Progenitor cell of endocrine pancreas (in vitro differentiated cells): ENCODE measurements around the gene DOCK8. TPM values are rescaled to one million over a fixed set of nuclear protein-coding genes. Genes with fewer than 3 reads are reported as not detected.

Source experiments
- DNase-seq: peaks from one replicate; pipeline ENCODE4 v3.0.0; 2021; ENCODE audit warnings: low spot score; ENCODE audit not compliant: unreplicated experiment
- H3K27ac Mint-ChIP-seq: 2 replicates; pipeline ENCODE4 v1.8.0; 2021; ENCODE audit warnings: mild to moderate bottlenecking, moderate library complexity, mixed read lengths
- H3K27me3 Mint-ChIP-seq: 2 replicates; pipeline ENCODE4 v1.8.0; 2021; ENCODE audit warnings: mixed read lengths
- H3K36me3 Mint-ChIP-seq: 2 replicates; pipeline ENCODE4 v1.8.0; 2022; ENCODE audit warnings: mixed read lengths; ENCODE audit not compliant: insufficient read depth
- H3K4me1 Mint-ChIP-seq: 2 replicates; pipeline ENCODE4 v1.8.0; 2021; ENCODE audit warnings: low read depth, mixed read lengths
- H3K4me3 Mint-ChIP-seq: 2 replicates; pipeline ENCODE4 v1.8.0; 2021; ENCODE audit warnings: low read depth, mild to moderate bottlenecking, moderate library complexity, mixed read lengths
- H3K9me3 Mint-ChIP-seq: 2 replicates; pipeline ENCODE4 v1.8.0; 2021; ENCODE audit warnings: low read depth, mixed read lengths
- total RNA-seq: library from RNA; stranded (reverse); gene quantifications from 2 replicates; pipeline ENCODE4 v1.2.1, GENCODE V29; 2021
- TF ChIP-seq, protein P1 (sequence below): fragments of 200-600 bp; sonication (generic); IDR thresholded peaks from one replicate; pipeline ENCODE4 v1.5.0; 2021; ENCODE audit warnings: antibody characterized with exemption, mild to moderate bottlenecking; ENCODE audit not compliant: unreplicated experiment

DOCK8 gene
- total RNA-seq, 1 donor from 2014 or later = 8.3 TPM

DNA sequence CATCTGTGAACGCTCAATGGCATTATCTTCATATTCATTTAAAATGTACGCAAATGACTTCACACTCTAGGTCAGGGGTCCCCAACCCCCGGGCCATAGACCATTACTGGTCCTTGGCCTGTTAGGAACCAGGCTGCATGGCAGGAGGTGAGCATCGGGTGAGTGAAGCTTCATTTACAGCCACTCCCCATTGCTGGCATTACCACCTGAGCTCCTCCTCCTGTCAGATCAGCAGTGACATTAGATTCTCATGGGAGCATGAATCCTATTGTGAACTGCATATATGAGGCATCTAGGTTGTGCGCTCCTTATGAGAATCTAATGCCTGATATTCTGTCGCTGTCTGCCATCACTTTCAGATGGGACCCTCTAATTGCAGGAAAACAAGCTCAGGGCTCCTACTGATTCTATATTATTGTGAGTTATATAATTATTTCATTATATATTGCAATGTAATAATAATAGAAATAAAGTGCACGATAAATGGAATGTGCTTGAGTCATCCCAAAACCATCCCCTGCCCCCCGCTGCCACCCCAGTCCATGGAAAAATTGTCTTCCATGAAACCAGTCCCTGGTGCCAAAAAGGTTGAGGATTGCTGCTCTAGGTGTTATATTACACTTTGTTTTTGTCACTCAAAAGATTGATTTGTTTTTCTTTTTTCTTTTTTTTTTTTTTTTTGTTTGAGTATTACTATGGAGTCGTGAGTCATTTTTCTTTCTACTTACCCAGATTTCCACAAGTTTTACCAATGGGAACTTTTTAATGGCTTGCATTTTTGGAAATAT, 127.2 kb downstream of the DOCK8 start:
- no peak overlapping the region for H3K4me3 Mint-ChIP-seq
- H3K9me3 Mint-ChIP-seq = no peaks in the 10 kb centered on the region
- TF ChIP-seq, protein P1, sequence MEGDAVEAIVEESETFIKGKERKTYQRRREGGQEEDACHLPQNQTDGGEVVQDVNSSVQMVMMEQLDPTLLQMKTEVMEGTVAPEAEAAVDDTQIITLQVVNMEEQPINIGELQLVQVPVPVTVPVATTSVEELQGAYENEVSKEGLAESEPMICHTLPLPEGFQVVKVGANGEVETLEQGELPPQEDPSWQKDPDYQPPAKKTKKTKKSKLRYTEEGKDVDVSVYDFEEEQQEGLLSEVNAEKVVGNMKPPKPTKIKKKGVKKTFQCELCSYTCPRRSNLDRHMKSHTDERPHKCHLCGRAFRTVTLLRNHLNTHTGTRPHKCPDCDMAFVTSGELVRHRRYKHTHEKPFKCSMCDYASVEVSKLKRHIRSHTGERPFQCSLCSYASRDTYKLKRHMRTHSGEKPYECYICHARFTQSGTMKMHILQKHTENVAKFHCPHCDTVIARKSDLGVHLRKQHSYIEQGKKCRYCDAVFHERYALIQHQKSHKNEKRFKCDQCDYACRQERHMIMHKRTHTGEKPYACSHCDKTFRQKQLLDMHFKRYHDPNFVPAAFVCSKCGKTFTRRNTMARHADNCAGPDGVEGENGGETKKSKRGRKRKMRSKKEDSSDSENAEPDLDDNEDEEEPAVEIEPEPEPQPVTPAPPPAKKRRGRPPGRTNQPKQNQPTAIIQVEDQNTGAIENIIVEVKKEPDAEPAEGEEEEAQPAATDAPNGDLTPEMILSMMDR = no peak

DNA sequence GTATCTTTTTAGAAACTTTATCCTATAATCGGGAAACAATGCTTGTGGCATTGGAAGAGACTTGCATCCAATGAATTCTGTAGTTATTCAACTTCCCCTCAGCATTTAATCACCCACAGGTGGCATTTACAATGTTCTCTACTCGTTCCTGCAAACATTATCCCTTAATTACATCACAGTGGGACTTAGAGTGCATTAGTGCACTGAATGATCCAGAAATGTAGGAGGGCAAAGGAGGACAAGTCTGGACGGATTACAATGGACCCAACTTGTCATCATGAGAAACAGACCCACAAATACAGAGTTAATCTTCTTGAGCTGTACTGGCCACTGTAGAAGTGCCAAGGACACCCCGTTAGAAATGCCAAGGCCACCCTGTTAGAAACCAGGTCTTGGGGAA, 129.1 kb downstream of the DOCK8 start:
- Mint-ChIP-seq H3K9me3 (no peaks in the 10 kb centered on the region), H3K27ac (no peak overlapping the region), H3K36me3 (no peaks in the 10 kb centered on the region), H3K27me3 (peaks cover 7% of the 10 kb centered on the region), H3K4me1 (peaks cover 15% of the 10 kb centered on the region), H3K4me3 (no peak overlapping the region)
- DNase-seq = no peak
- TF ChIP-seq, protein P1 = no peak

More for the DNA sequence above, 127.2 kb downstream of the DOCK8 start:
- peaks cover 5% of the 10 kb centered on the region for H3K27me3 Mint-ChIP-seq
- no peaks in the 10 kb centered on the region for H3K36me3 Mint-ChIP-seq
- DNase-seq = no peak
- H3K27ac Mint-ChIP-seq = no peak overlapping the region
- H3K4me1 Mint-ChIP-seq = peaks cover 28% of the 10 kb centered on the region

DNA sequence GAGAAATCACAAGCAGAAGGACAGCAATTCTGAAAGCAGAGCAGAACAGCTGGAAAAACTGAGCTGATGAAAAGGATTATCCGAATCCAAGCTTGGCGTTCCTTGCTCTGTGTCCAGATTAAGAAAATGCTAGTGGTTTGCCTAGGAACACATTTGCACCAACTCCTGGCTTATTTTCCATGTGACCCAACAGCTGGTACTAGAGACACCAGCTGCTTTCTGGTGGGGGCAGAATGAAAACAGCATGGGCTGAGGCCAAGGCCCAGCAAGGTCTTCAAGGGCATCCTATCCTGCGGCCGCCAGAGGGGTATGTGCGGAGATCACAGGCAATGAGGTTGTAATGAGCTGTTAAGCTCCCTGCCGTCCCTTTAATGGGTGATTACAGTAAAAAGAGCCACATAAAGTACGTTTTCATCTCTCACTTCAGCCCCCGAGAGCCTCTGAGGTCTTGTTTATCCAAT, 131.5 kb downstream of the DOCK8 start:
- Mint-ChIP-seq H3K9me3 (no peaks in the 10 kb centered on the region), H3K27me3 (peaks cover 8% of the 10 kb centered on the region), H3K27ac (no peak overlapping the region), H3K4me1 (peaks cover 14% of the 10 kb centered on the region), H3K4me3 (no peak overlapping the region), H3K36me3 (no peaks in the 10 kb centered on the region)
- TF ChIP-seq, protein P1 = no peak
- DNase-seq = no peak

DNA sequence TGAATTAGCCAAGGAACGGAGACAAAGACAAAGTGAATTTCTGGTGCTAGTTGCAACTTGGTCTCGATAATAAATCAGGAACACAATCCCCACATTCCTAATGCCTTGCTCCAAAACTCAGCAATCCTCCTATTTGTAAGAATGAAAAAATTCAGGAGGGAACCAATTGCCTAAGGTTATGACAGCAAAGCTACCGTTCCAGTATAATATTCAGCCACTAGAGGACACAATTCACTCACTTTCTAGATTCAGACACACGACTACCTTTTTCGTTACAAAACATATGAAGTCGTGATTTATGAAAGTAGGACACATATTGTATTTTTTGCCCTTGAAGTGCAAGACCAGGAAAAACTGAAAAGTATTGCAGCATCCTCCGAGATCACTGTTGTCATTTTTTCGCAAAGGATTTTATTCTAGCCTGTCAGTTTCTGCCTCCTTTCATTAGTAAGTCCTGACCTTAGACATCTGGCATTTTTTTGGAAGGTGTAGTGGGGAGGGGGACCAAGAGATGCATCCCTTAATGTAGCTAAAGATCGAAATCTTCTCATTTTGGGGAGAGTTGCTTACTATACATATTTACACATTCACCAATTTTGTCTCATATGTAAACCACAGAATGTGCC, 133.1 kb downstream of the DOCK8 start:
- no peak overlapping the region for H3K27ac Mint-ChIP-seq
- no peaks in the 10 kb centered on the region for H3K36me3 Mint-ChIP-seq
- TF ChIP-seq, protein P1 = peak; percentile 73
- H3K9me3 Mint-ChIP-seq = no peaks in the 10 kb centered on the region
- H3K4me3 Mint-ChIP-seq = no peak overlapping the region
- peaks cover 10% of the 10 kb centered on the region for H3K4me1 Mint-ChIP-seq
- H3K27me3 Mint-ChIP-seq = peaks cover 11% of the 10 kb centered on the region
- no peak for DNase-seq

DNA sequence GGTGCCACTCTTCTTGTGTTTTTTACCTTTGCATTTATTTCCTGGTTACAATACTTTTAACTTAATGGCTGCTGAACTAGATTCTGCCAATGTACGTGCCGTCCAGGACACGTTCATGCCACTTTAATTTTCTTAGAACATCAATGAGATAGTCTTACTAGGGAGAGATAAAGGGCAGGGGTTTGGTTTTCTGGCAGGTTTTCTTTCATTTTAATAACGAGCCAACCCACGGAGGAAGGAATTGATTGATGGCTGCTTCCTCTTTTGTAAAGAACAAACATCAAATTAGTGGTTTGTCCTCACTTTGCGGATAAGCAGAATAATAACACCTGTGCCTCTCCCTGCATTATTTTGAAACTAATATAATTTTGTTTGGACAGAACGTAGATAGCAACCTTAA, 135.7 kb downstream of the DOCK8 start:
- H3K9me3 Mint-ChIP-seq = no peaks in the 10 kb centered on the region
- no peak overlapping the region for H3K4me3 Mint-ChIP-seq
- DNase-seq = no peak
- H3K27ac Mint-ChIP-seq = no peak overlapping the region
- H3K27me3 Mint-ChIP-seq = peaks cover 15% of the 10 kb centered on the region
- peaks cover 9% of the 10 kb centered on the region for H3K4me1 Mint-ChIP-seq
- no peaks in the 10 kb centered on the region for H3K36me3 Mint-ChIP-seq
- TF ChIP-seq, protein P1 = no peak
